HG02852 (cell line): Measurements from ENCODE around the gene KLLN.
"Not testable (repeated sequence)": the region's sequence is repeated elsewhere in the genome, so short reads cannot be mapped to it uniquely, and the experiment has no call there.

ENCODE experiments used
- ATAC-seq: cut with Tn5 transposase; IDR thresholded peaks from one replicate; pipeline ENCODE4 v1.9.1; 2021; ENCODE audit warnings: mild to moderate bottlenecking, moderate library complexity; ENCODE audit not compliant: unreplicated experiment

KLLN gene

GRCh38 chr10:87867453-87867852 lies 4.1 kb upstream of the KLLN start:
- no peak for ATAC-seq

GRCh38 chr10:87866412-87866974 lies 3.2 kb upstream of the KLLN start:
- ATAC-seq, result no peak

GRCh38 chr10:87865241-87865881 lies 2.0 kb upstream of the KLLN start:
- ATAC-seq, result no peak

- ATAC-seq, result no peak
Measured at GRCh38 chr10:87864496-87865059, 1.2 kb upstream of the KLLN start.

GRCh38 chr10:87863951-87864495 lies 690 bp upstream of the KLLN start:
- not testable (repeated sequence) for ATAC-seq

- peak; percentile 14 for ATAC-seq
Measured at GRCh38 chr10:87862679-87863052, 667 bp downstream of the KLLN start.

GRCh38 chr10:87861953-87862678 lies 1.2 kb downstream of the KLLN start:
- ATAC-seq, result peak; percentile 49

- peak; percentile 7 for ATAC-seq
Measured at GRCh38 chr10:87861566-87861952, 1.8 kb downstream of the KLLN start.

- ATAC-seq, result no peak
Measured at GRCh38 chr10:87860816-87861403, 2.4 kb downstream of the KLLN start.

- no peak for ATAC-seq
Measured at GRCh38 chr10:87860156-87860795, 3.1 kb downstream of the KLLN start.

GRCh38 chr10:87855665-87856064 lies 7.7 kb downstream of the KLLN start:
- ATAC-seq, result not testable (repeated sequence)

GRCh38 chr10:87855247-87855646 lies 8.1 kb downstream of the KLLN start:
- ATAC-seq, result not testable (repeated sequence)

- no peak for ATAC-seq
Measured at GRCh38 chr10:87852089-87852488, 11.2 kb downstream of the KLLN start.

- ATAC-seq, result no peak
Measured at GRCh38 chr10:87850742-87851205, 12.6 kb downstream of the KLLN start.

GRCh38 chr10:87849001-87849400 lies 14.3 kb downstream of the KLLN start:
- no peak for ATAC-seq

GRCh38 chr10:87847550-87847949 lies 15.8 kb downstream of the KLLN start:
- no peak for ATAC-seq

GRCh38 chr10:87846711-87847110 lies 16.6 kb downstream of the KLLN start:
- ATAC-seq, result not testable (repeated sequence)

GRCh38 chr10:87846023-87846422 lies 17.3 kb downstream of the KLLN start:
- no peak for ATAC-seq

GRCh38 chr10:87845624-87845998 lies 17.7 kb downstream of the KLLN start:
- no peak for ATAC-seq

- ATAC-seq, result no peak
Measured at GRCh38 chr10:87844837-87845623, 18.3 kb downstream of the KLLN start.
